WTC11 (cell line): ENCODE data around the gene ABAT.

Source experiments
- CTCF ChIP-seq: fragments of 200-600 bp; IDR thresholded peaks from 2 replicates; pipeline ENCODE4 v1.8.0; 2022; ENCODE audit warnings: antibody characterized with exemption
- E2F1 ChIP-seq: sonication (generic); formaldehyde crosslinking; IDR thresholded peaks from 2 replicates; pipeline ENCODE4 v1.8.0; 2022; ENCODE audit warnings: mild to moderate bottlenecking, missing genetic modification reagents
- E2F5 ChIP-seq: sonication (generic); formaldehyde crosslinking; IDR thresholded peaks from 2 replicates; pipeline ENCODE4 v1.8.1; 2022; ENCODE audit warnings: mild to moderate bottlenecking, moderate library complexity, missing genetic modification reagents
- ESRRA ChIP-seq: sonication (generic); formaldehyde crosslinking; IDR thresholded peaks from 2 replicates; pipeline ENCODE4 v1.8.1; 2022; ENCODE audit warnings: mild to moderate bottlenecking, missing genetic modification reagents, borderline replicate concordance
- FOXP1 ChIP-seq: sonication (generic); formaldehyde crosslinking; IDR thresholded peaks from 2 replicates; pipeline ENCODE4 v1.8.0; 2022; ENCODE audit warnings: missing genetic modification reagents, mild to moderate bottlenecking, moderate library complexity, borderline replicate concordance
- KAT7 ChIP-seq: sonication (generic); formaldehyde crosslinking; IDR thresholded peaks from 2 replicates; pipeline ENCODE4 v1.8.1; 2023; ENCODE audit warnings: missing genetic modification reagents, mild to moderate bottlenecking, borderline replicate concordance

- no peak for TF ChIP-seq CTCF
- no peak for TF ChIP-seq FOXP1 (CRISPR knock-in tag)
- TF ChIP-seq E2F1, result no peak
- TF ChIP-seq E2F5 (CRISPR knock-in tag), result no peak
- TF ChIP-seq ESRRA (CRISPR knock-in tag), result no peak
- no peak for TF ChIP-seq KAT7 (CRISPR knock-in tag)
These were observed 132.0 kb downstream of the ABAT start for GRCh38 chr16:8806272-8806983.
